Stomach (tissue), 9 donors: ENCODE data around the gene PRDM7. TPM values are rescaled to one million over a fixed set of nuclear protein-coding genes. Genes with fewer than 3 reads are reported as not detected.
A peak's percentile ranks its signal among the peaks of the same experiment; 100 is the strongest.

Experiments used
- DNase-seq, 2 donors: peaks; one replicate each; pipeline versions ENCODE4 v3.0.0 to v3.0.0-alpha.2; 2013 to 2019
- H3K27ac ChIP-seq, 5 donors: fragments of 200-600 bp in 4 of 5; sonication (generic) in 4 of 5; one replicate each; pipeline ENCODE4 v1.5.1; 2013 to 2019; ENCODE audit warnings: mild to moderate bottlenecking in 1 of 5, moderate library complexity in 1 of 5
- H3K27me3 ChIP-seq, 3 donors: fragments of 200-600 bp; sonication (generic); one replicate each; pipeline ENCODE4 v1.5.1; 2017 to 2019; ENCODE audit warnings: mixed run types in 1 of 3
- H3K36me3 ChIP-seq, 4 donors: fragments of 200-600 bp; sonication (generic); 1 replicate in 3 of 4; 2 replicates in 1 of 4; pipeline ENCODE4 v1.5.1; 2016 to 2019
- H3K4me1 ChIP-seq, 4 donors: fragments of 200-600 bp; sonication (generic); one replicate each; pipeline ENCODE4 v1.5.1; 2016 to 2019
- H3K4me3 ChIP-seq, 4 donors: fragments of 200-600 bp; sonication (generic) in 3 of 4; one replicate each; pipeline ENCODE4 v1.5.1; 2016 to 2019; ENCODE audit warnings: mild to moderate bottlenecking in 1 of 4
- H3K9me3 ChIP-seq, 4 donors: fragments of 200-600 bp; sonication (generic); one replicate each; pipeline ENCODE4 v1.5.1; 2016 to 2019
- EP300 ChIP-seq: sonication (generic); formaldehyde crosslinking; IDR thresholded peaks from one replicate; pipeline ENCODE4 v1.6.1; 2017; ENCODE audit warnings: antibody characterized with exemption
- POLR2A ChIP-seq, 4 donors: fragments of 450-650 bp; IDR thresholded peaks; one replicate each; pipeline ENCODE4 v1.6.1; 2016; ENCODE audit warnings: antibody characterized with exemption in 4 of 4, control low read depth in 2 of 4, mild to moderate bottlenecking in 1 of 4, moderate library complexity in 1 of 4
- POLR2AphosphoS5 ChIP-seq, 3 donors: sonication (generic); formaldehyde crosslinking; IDR thresholded peaks; one replicate each; pipeline ENCODE4 v1.6.1; 2016; ENCODE audit warnings: antibody characterized with exemption in 3 of 3
- whole genome bisulfite sequencing, 5 donors: extraction: QIAGEN DNeasy Blood & Tissue Kit in 3 of 5; methylation state at CpG; one replicate each; pipeline versions ENCODE4 v1.1.5 to v1.1.7; 2013 to 2018; 5-methylcytosine and 5-hydroxymethylcytosine counted together
- intact Hi-C: fragments of 100-400 bp; cut with DNase I; formaldehyde crosslinking; loops from one replicate; pipeline ENCODE4 v1.15.1; 2023; ENCODE audit warnings: low total_unique reads
- polyA plus RNA-seq, 3 donors: library from polyadenylated mRNA; stranded (reverse); fragments of 200-250 nt; gene quantifications; one replicate each; pipeline ENCODE4 v1.2.3, GENCODE V29; 2013
- total RNA-seq, 5 donors: library from RNA; depleted of rRNA; stranded (reverse); fragments of >200 nt; gene quantifications; one replicate each; pipeline versions ENCODE4 v1.1.0 to v1.2.3, GENCODE V29; 2014 to 2016
- TF ChIP-seq, protein P1 (sequence below), 7 experiments: fragments of 450-650 bp in 4 of 7; fragments of 200-600 bp in 3 of 7; sonication (generic) in 3 of 7; IDR thresholded peaks; one replicate each; pipeline ENCODE4 v1.5.1; 2016 to 2019; ENCODE audit warnings: antibody characterized with exemption in 7 of 7, control low read depth in 2 of 7, mild to moderate bottlenecking in 1 of 7
- donor health status: healthy with polysubstance abuse.
- donor health status: Bipolar disorder and iron deficiency.
- donor health status: healthy.

Gene PRDM7
- total and polyA plus RNA-seq, 8 donors: not detected

DNA sequence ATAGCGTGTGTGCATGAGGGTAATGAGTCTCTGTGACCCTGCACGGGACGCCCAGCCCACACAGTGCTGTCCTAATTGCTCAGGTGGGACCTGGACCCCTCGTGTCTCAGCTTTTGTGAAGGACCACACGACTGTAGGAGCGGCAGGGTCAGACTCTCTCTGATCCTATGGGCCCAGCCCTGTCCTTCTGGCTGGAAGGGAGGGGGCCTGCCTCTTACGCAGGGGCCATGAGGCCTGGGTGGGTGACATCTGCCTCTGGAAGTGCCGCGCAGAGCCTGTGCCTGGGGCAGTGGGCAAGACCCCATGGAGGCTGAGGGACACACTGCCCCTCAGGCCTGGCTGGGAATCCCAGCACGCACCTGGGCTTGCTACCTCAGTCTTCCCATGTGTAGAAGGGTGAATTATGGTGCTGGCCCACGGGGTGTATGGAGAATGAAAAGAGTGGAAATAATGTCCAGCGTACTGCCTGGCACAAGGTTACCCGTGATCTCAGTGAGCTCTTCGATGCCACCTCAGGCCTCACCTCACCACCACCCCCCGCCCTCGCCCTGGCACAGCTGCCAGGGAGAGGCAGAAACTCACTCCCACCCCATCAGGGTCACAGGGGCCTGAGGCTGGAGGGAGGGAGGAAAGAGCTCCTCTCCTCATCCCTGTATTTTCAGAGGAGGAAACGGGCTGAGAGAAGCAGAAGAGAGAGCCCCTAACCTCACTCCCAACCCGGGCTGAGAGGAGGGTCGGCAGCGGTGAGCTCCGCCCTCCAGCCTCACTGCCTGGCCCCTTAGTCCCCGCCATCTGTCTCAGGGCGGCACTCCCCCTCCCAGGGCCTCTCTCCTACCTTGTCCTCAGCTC, 30.8 kb downstream of the PRDM7 start:
- TF ChIP-seq, protein P1, sequence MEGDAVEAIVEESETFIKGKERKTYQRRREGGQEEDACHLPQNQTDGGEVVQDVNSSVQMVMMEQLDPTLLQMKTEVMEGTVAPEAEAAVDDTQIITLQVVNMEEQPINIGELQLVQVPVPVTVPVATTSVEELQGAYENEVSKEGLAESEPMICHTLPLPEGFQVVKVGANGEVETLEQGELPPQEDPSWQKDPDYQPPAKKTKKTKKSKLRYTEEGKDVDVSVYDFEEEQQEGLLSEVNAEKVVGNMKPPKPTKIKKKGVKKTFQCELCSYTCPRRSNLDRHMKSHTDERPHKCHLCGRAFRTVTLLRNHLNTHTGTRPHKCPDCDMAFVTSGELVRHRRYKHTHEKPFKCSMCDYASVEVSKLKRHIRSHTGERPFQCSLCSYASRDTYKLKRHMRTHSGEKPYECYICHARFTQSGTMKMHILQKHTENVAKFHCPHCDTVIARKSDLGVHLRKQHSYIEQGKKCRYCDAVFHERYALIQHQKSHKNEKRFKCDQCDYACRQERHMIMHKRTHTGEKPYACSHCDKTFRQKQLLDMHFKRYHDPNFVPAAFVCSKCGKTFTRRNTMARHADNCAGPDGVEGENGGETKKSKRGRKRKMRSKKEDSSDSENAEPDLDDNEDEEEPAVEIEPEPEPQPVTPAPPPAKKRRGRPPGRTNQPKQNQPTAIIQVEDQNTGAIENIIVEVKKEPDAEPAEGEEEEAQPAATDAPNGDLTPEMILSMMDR (IDR thresholded peaks at IDR 0.05): no peak
- TF ChIP-seq POLR2AphosphoS5 (IDR thresholded peaks at IDR 0.05): no peak
- TF ChIP-seq POLR2A (IDR thresholded peaks at IDR 0.05): no peak
- no peak for TF ChIP-seq EP300
- DNase-seq: no peak
- WGBS, 5 donors: 35 to 51% (median 42%) methylated on average over 19 to 23 of the region's 23 CpGs
- peak overlapping the region in 3 of 5 donors; percentile 18 to 62 (median 29) for H3K27ac ChIP-seq
- H3K4me1 ChIP-seq: peaks cover 12 to 34% (median 18%) of the 10 kb centered on the region in 4 donors
- H3K27me3 ChIP-seq: peaks cover 0 to 21% (median 13%) of the 10 kb centered on the region in 3 donors
- intact Hi-C loops: no loop called here
- peak overlapping the region; percentile 44 to 56 (median 48) for H3K4me3 ChIP-seq
- H3K36me3 ChIP-seq: peaks cover 0 to 27% (median 19%) of the 10 kb centered on the region in 4 donors
- no peaks in the 10 kb centered on the region for H3K9me3 ChIP-seq

DNA sequence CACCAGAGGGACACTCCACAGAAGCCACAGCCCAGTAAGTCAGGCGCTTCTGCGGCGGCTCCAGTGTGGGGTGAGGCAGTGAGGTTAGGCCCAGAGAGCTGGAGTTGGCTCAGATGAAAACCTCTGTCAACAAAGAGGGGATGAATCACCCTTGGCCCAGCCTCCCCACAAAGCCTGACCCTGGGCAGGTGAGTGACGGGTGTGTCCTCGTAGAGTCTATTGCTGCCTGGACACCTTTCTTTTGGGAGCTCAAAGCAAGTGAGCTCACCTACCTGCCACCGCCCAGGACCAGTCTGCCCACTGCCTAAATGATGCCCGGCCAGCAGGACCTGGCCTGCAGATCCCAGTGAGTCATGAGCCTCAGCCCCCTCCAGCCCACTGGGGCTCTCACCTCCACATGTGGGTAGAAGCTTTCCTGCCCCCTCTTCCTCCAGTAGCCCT, 33.0 kb downstream of the PRDM7 start:
- Histone ChIP-seq H3K27me3 (peaks cover 0 to 21% (median 13%) of the 10 kb centered on the region in 3 donors), H3K4me3 (no peak overlapping the region), H3K36me3 (peaks cover 10 to 49% (median 39%) of the 10 kb centered on the region in 4 donors), H3K4me1 (peaks cover 12 to 34% (median 18%) of the 10 kb centered on the region in 4 donors), H3K27ac (no peak overlapping the region), H3K9me3 (no peaks in the 10 kb centered on the region)
- peak; percentile 59 to 71 for DNase-seq
- intact Hi-C loops: no loop called here
- peak in 1 of 3 donors; percentile 15 for TF ChIP-seq POLR2AphosphoS5 (IDR thresholded peaks at IDR 0.05)
- no peak for TF ChIP-seq EP300
- WGBS, 5 donors: 43 to 76% (median 55%) methylated on average over 6 to 7 of the region's 7 CpGs

GRCh38 chr16:90043526-90043925, 33.6 kb downstream of the PRDM7 start:
- Histone ChIP-seq H3K4me3 (no peak overlapping the region), H3K9me3 (no peaks in the 10 kb centered on the region), H3K36me3 (peaks cover 13 to 55% (median 45%) of the 10 kb centered on the region in 4 donors), H3K27me3 (peaks cover 0 to 21% (median 13%) of the 10 kb centered on the region in 3 donors), H3K4me1 (peaks cover 12 to 34% (median 18%) of the 10 kb centered on the region in 4 donors), H3K27ac (no peak overlapping the region)
- intact Hi-C loops: no loop called here
- 83 to 92% (median 87%) methylated on average over 20 of the region's 20 CpGs for WGBS, 5 donors
- no peak for DNase-seq
- TF ChIP-seq POLR2AphosphoS5 (IDR thresholded peaks at IDR 0.05): no peak
- TF ChIP-seq EP300: no peak
- TF ChIP-seq, protein P1 (IDR thresholded peaks at IDR 0.05): no peak
- TF ChIP-seq POLR2A (IDR thresholded peaks at IDR 0.05): no peak

DNA sequence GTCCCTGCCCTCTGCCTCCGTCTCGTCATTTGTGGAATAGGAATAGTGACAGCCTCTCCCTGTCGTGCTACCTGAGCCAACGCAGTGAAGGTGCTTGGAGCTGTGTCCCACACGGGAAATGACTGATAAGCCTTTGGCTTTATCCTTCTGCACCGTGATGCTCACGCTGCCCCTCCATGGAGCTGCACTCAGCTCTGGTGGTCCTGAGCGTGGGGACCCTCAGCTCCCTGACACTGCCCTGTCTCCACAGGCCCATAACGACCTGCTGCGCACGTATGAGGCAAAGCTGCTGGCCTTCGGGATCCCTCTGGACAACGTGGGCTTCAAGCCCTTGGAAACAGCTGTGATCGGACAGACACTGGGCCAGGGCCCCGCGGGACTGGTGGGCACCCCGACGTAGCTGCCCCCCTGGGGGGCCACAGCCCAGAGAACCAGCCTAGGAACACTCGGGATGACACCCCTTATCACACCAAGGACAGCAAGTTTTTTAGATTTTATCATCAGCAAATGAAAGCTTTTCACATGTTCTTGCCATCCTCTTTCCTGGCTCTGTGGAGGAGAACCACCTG, 34.1 kb downstream of the PRDM7 start:
- Histone ChIP-seq H3K27me3 (peaks cover 0 to 19% (median 13%) of the 10 kb centered on the region in 3 donors), H3K9me3 (no peaks in the 10 kb centered on the region), H3K4me1 (peaks cover 12 to 31% (median 16%) of the 10 kb centered on the region in 4 donors), H3K36me3 (peaks cover 18 to 60% (median 50%) of the 10 kb centered on the region in 4 donors), H3K27ac (no peak overlapping the region), H3K4me3 (no peak overlapping the region)
- 75 to 89% (median 86%) methylated on average over 12 to 19 of the region's 19 CpGs for WGBS, 5 donors
- no peak for DNase-seq
- no peak for TF ChIP-seq EP300
- TF ChIP-seq, protein P1 (IDR thresholded peaks at IDR 0.05): no peak
- TF ChIP-seq POLR2AphosphoS5 (IDR thresholded peaks at IDR 0.05): no peak
- TF ChIP-seq POLR2A (IDR thresholded peaks at IDR 0.05): no peak
- intact Hi-C loops: no loop called here
